Pericardium fibroblast (primary cell): ENCODE measurements around the gene EPB42. TPM values are rescaled to one million over a fixed set of nuclear protein-coding genes. Genes with fewer than 3 reads are reported as not detected.

Source experiments
- total RNA-seq: library from RNA; depleted of rRNA; stranded (reverse); fragments of >200 nt; gene quantifications from 2 replicates; pipeline ENCODE4 v1.2.3, GENCODE V29; 2015

Gene EPB42
- total RNA-seq = not detected in 2 replicates

DNA sequence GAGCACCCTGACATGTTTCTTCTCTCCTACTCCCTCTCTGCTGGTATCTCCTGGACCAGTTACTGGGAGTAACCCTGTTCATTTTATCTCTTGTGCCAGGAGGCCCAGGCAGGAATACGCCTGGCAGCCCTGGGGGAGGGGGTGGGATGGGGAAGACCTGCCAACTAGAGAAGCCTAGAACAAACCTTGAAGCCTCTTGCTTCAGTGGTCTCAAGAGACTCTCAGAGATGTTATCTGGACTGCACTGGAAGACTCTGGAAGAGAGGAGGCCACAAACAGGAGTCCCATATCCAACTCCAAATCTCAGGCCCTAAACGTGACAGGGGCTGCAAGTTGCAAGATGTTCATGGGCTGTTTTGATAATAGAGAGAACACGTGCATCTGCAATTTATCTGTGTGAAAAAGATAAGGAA lies at the start of gene EPB42:
TSS of gene EPB42 (minus strand) at position 28 of the 413 bp plus-strand sequence. CDS start 193 bp downstream, outside the sequence.

GRCh38 chr15:43266834-43267233 lies 46.0 kb upstream of the EPB42 start, which contains the start of gene TGM5:
Gene TGM5 (minus strand): TSS chr15:43266928. CDS start chr15:43266849, 79 bp downstream.

GRCh38 chr15:43185157-43186002 lies 35.4 kb downstream of the EPB42 start, which contains the start of gene CCNDBP1:
Gene CCNDBP1 (plus strand): TSS chr15:43185403. CDS start chr15:43185499, 96 bp downstream.

Other genes with a start within 250 kb of the EPB42 start
- 10.8 and 18.8 TPM in 2 replicates for gene UBR1, start 115.0 kb downstream of the EPB42 start, total RNA-seq
- 2.0 and 3.5 TPM in 2 replicates for gene TMEM62, start 87.4 kb downstream of the EPB42 start, total RNA-seq
- 25.8 and 55.2 TPM in 2 replicates for gene CCNDBP1, start 35.6 kb downstream of the EPB42 start, total RNA-seq
- not detected in 2 replicates for gene TGM5, start 45.9 kb upstream of the EPB42 start, total RNA-seq
- gene TGM7, start 81.2 kb upstream of the EPB42 start, total RNA-seq = not detected in 2 replicates
- 3.1 and 6.5 TPM in 2 replicates for gene LCMT2, start 109.6 kb upstream of the EPB42 start, total RNA-seq
- 9.5 and 12.8 TPM in 2 replicates for gene ZSCAN29, start 150.0 kb upstream of the EPB42 start, total RNA-seq
- gene TUBGCP4, start 150.1 kb upstream of the EPB42 start, total RNA-seq = 8.6 and 14.2 TPM in 2 replicates